HG02610 (cell line): ENCODE data around the gene POLR1H.
"Not testable (repeated sequence)": the region's sequence is repeated elsewhere in the genome, so short reads cannot be mapped to it uniquely, and the experiment has no call there.

Experiments used
- ATAC-seq: cut with Tn5 transposase; IDR thresholded peaks from one replicate; pipeline ENCODE4 v1.9.1; 2021; ENCODE audit warnings: mild to moderate bottlenecking, moderate library complexity; ENCODE audit not compliant: unreplicated experiment

Gene POLR1H

GRCh38 chr6:30061092-30061857 lies at the start of gene POLR1H:
Gene POLR1H (plus strand): TSS chr6:30061265. CDS start chr6:30061525, 260 bp downstream.
- ATAC-seq = peak; percentile 82

- no peak for ATAC-seq
Measured at GRCh38 chr6:30013291-30013922, 47.7 kb upstream of the POLR1H start.

- no peak for ATAC-seq
Measured at GRCh38 chr6:30019819-30020218, 41.2 kb upstream of the POLR1H start.

GRCh38 chr6:30020626-30021025 lies 40.4 kb upstream of the POLR1H start:
- no peak for ATAC-seq

GRCh38 chr6:30022189-30022588 lies 38.9 kb upstream of the POLR1H start:
- no peak for ATAC-seq

GRCh38 chr6:30022712-30023111 lies 38.4 kb upstream of the POLR1H start:
- ATAC-seq = not testable (repeated sequence)

GRCh38 chr6:30025186-30025585 lies 35.9 kb upstream of the POLR1H start:
- ATAC-seq = no peak

GRCh38 chr6:30029588-30029987 lies 31.5 kb upstream of the POLR1H start:
- ATAC-seq = no peak

- no peak for ATAC-seq
Measured at GRCh38 chr6:30031381-30031780, 29.7 kb upstream of the POLR1H start.

- not testable (repeated sequence) for ATAC-seq
Measured at GRCh38 chr6:30033440-30033839, 27.6 kb upstream of the POLR1H start.

- no peak for ATAC-seq
Measured at GRCh38 chr6:30035784-30036183, 25.3 kb upstream of the POLR1H start.

- ATAC-seq = no peak
Measured at GRCh38 chr6:30037182-30037788, 23.8 kb upstream of the POLR1H start.

GRCh38 chr6:30041221-30041620 lies 19.8 kb upstream of the POLR1H start:
- no peak for ATAC-seq

- no peak for ATAC-seq
Measured at GRCh38 chr6:30041821-30042220, 19.2 kb upstream of the POLR1H start.

- ATAC-seq = no peak
Measured at GRCh38 chr6:30042476-30042875, 18.6 kb upstream of the POLR1H start.

GRCh38 chr6:30042914-30043313 lies 18.2 kb upstream of the POLR1H start:
- ATAC-seq = no peak

- no peak for ATAC-seq
Measured at GRCh38 chr6:30043744-30044143, 17.3 kb upstream of the POLR1H start.

GRCh38 chr6:30044630-30045029 lies 16.4 kb upstream of the POLR1H start:
- ATAC-seq = no peak

- no peak for ATAC-seq
Measured at GRCh38 chr6:30047220-30047619, 13.8 kb upstream of the POLR1H start.

- no peak for ATAC-seq
Measured at GRCh38 chr6:30053682-30054081, 7.4 kb upstream of the POLR1H start.

- no peak for ATAC-seq
Measured at GRCh38 chr6:30055513-30055912, 5.6 kb upstream of the POLR1H start.

GRCh38 chr6:30060606-30061091 lies 416 bp upstream of the POLR1H start:
- peak; percentile 17 for ATAC-seq
